Dermis microvascular lymphatic vessel endothelial cell (primary cell): ENCODE measurements around the gene RELT. TPM values are rescaled to one million over a fixed set of nuclear protein-coding genes. Genes with fewer than 3 reads are reported as not detected.
A peak's percentile ranks its signal among the peaks of the same experiment; 100 is the strongest.

Experiments used
- DNase-seq, 2 donors: peaks; one replicate each; pipeline versions ENCODE4 v3.0.0 to v3.0.0-alpha.2; 2010; ENCODE audit warnings: low read depth in 2 of 2
- total RNA-seq: library from RNA; depleted of rRNA; stranded (reverse); fragments of >200 nt; gene quantifications from 2 replicates; pipeline ENCODE4 v1.2.1, GENCODE V29; 2014

Gene RELT
- total RNA-seq, 1 donor from 2014 or later: 4.5 TPM

- DNase-seq: no peak
Measured at GRCh38 chr11:73391665-73392064, 15.5 kb downstream of the RELT start.

- DNase-seq: no peak
Measured at GRCh38 chr11:73392108-73393010, 16.2 kb downstream of the RELT start.

GRCh38 chr11:73393011-73393380, 16.8 kb downstream of the RELT start:
- DNase-seq: peak in 1 of 2 donors; percentile 65

GRCh38 chr11:73393479-73394415, 17.5 kb downstream of the RELT start:
- DNase-seq: peak; percentile 65 to 82

GRCh38 chr11:73394416-73395296, 18.5 kb downstream of the RELT start:
- DNase-seq: no peak

GRCh38 chr11:73395297-73396208, 19.4 kb downstream of the RELT start:
- DNase-seq: no peak

GRCh38 chr11:73396251-73396930, 20.2 kb downstream of the RELT start:
- DNase-seq: no peak

- DNase-seq: no peak
Measured at GRCh38 chr11:73396985-73397384, 20.8 kb downstream of the RELT start.

- no peak for DNase-seq
Measured at GRCh38 chr11:73397468-73398131, 21.4 kb downstream of the RELT start.

GRCh38 chr11:73398132-73398526, 21.9 kb downstream of the RELT start:
- no peak for DNase-seq

- no peak for DNase-seq
Measured at GRCh38 chr11:73398721-73399120, 22.5 kb downstream of the RELT start.

- peak in 1 of 2 donors; percentile 47 for DNase-seq
Measured at GRCh38 chr11:73399159-73399590, 23.0 kb downstream of the RELT start.

GRCh38 chr11:73399636-73400035, 23.4 kb downstream of the RELT start:
- no peak for DNase-seq

- DNase-seq: no peak
Measured at GRCh38 chr11:73400293-73400692, 24.1 kb downstream of the RELT start.

- DNase-seq: no peak
Measured at GRCh38 chr11:73401217-73401923, 25.2 kb downstream of the RELT start.

GRCh38 chr11:73401924-73402833, 26.0 kb downstream of the RELT start:
- no peak for DNase-seq

- DNase-seq: peak in 1 of 2 donors; percentile 32
Measured at GRCh38 chr11:73402834-73403185, 26.6 kb downstream of the RELT start.
